OCI-LY7 (cell line): ENCODE measurements around the gene RAB22A. TPM values are rescaled to one million over a fixed set of nuclear protein-coding genes. Genes with fewer than 3 reads are reported as not detected.

ENCODE experiments used
- BruUV-seq: library from RNA; stranded (reverse); fragments of 400-500 nt; replicated peaks from 2 replicates; lab custom pipeline; 2021; lab: Mats Ljungman, UMichigan
- CTCF ChIA-PET: fragments of 300-600 bp; sonication (Branson Sonifier 250); formaldehyde crosslinking; loops from one replicate; lab custom pipeline; 2022; ENCODE audit warnings: antibody characterized with exemption; ENCODE audit not compliant: unreplicated experiment; lab: Charles Lee
- POLR2A ChIA-PET: fragments of 300-600 bp; sonication (Branson Sonifier 250); formaldehyde crosslinking; loops from one replicate; lab custom pipeline; 2022; ENCODE audit warnings: antibody characterized with exemption; lab: Charles Lee
- DNase-seq: peaks from one replicate; pipeline ENCODE4 v3.0.0-alpha.2; 2015; ENCODE audit warnings: low spot score
- H2AFZ ChIP-seq: fragments of 200-600 bp; sonication (generic), shearing (Covaris generic); 2 replicates; pipeline ENCODE4 v1.6.1; 2014; ENCODE audit warnings: mild to moderate bottlenecking, antibody characterized with exemption, low read length, moderate library complexity
- H3K27ac ChIP-seq: fragments of 200-600 bp; sonication (generic); 2 replicates; pipeline ENCODE4 v1.5.1; 2014; ENCODE audit warnings: mixed run types, low read depth, mild to moderate bottlenecking, moderate library complexity, low read length, inconsistent platforms; ENCODE audit not compliant: poor library complexity, severe bottlenecking
- H3K36me3 ChIP-seq: fragments of 200-600 bp; sonication (generic); 2 replicates; pipeline ENCODE4 v1.6.1; 2014; ENCODE audit warnings: mild to moderate bottlenecking, antibody characterized with exemption, low read length, moderate library complexity, mixed read lengths; ENCODE audit not compliant: insufficient read depth
- H3K4me1 ChIP-seq: fragments of 200-600 bp; sonication (generic); 2 replicates; pipeline ENCODE4 v1.5.1; 2014; ENCODE audit warnings: mild to moderate bottlenecking, low read length; ENCODE audit not compliant: insufficient read depth, poor library complexity, severe bottlenecking
- H3K4me2 ChIP-seq: fragments of 200-600 bp; sonication (generic); 2 replicates; pipeline ENCODE4 v1.6.1; 2014; ENCODE audit warnings: mild to moderate bottlenecking, low read length
- H3K4me3 ChIP-seq: fragments of 200-600 bp; sonication (generic); 2 replicates; pipeline ENCODE4 v1.5.1; 2014; ENCODE audit warnings: mild to moderate bottlenecking, low read depth, low read length; ENCODE audit not compliant: poor library complexity, severe bottlenecking
- H3K79me2 ChIP-seq: fragments of 200-600 bp; sonication (generic); 2 replicates; pipeline ENCODE4 v1.6.1; 2016; ENCODE audit warnings: low read depth, mild to moderate bottlenecking, low read length, moderate library complexity, mixed read lengths; ENCODE audit not compliant: insufficient read depth
- H3K9me2 ChIP-seq: fragments of 200-600 bp; sonication (generic); 2 replicates; pipeline ENCODE4 v1.6.1; 2016; ENCODE audit warnings: mild to moderate bottlenecking, low read length, mixed read lengths; ENCODE audit not compliant: insufficient read depth
- H3K9me3 ChIP-seq: fragments of 200-600 bp; sonication (generic); 2 replicates; pipeline ENCODE4 v1.6.1; 2014; ENCODE audit warnings: mild to moderate bottlenecking, mixed run types, low read length, mixed read lengths
- H4K20me1 ChIP-seq: fragments of 200-600 bp; sonication (generic); 2 replicates; pipeline ENCODE4 v1.6.1; 2014; ENCODE audit warnings: mild to moderate bottlenecking, antibody characterized with exemption, low read length, moderate library complexity, mixed read lengths; ENCODE audit not compliant: insufficient read depth
- CTCF ChIP-seq: fragments of 200-600 bp; sonication (generic); conservative IDR thresholded peaks from 2 replicates; pipeline ENCODE4 v1.5.1; 2014; ENCODE audit warnings: mild to moderate bottlenecking, antibody characterized with exemption, low read length, moderate library complexity, mixed read lengths
- EZH2phosphoT487 ChIP-seq: fragments of 200-600 bp; sonication (generic); IDR thresholded peaks from 2 replicates; pipeline ENCODE4 v1.6.1; 2018; ENCODE audit warnings: low read depth, borderline replicate concordance, mild to moderate bottlenecking, mixed run types, antibody characterized with exemption, low read length, moderate library complexity, mixed read lengths
- intact Hi-C: fragments of 100-400 bp; cut with micrococcal nuclease; formaldehyde crosslinking; loops from one replicate; pipeline ENCODE4 v1.10.0; 2022; ENCODE audit not compliant: unreplicated experiment
- total RNA-seq, 2 experiments: library from RNA; depleted of rRNA in 1 of 2; stranded (reverse); fragments of >200 nt in 1 of 2; shearing (Covaris generic) in 1 of 2; gene quantifications; 2 replicates each; pipeline ENCODE4 v1.2.3, GENCODE V29; 2014 to 2022

RAB22A gene
- total RNA-seq, 2 experiments from 2014 or later, result 7.0 to 13.4 TPM

- TF ChIP-seq CTCF (no peak), EZH2phosphoT487 (no peak)
- CTCF ChIA-PET, result no interaction called here
- DNase-seq, result no peak
- Histone ChIP-seq H3K27ac (no peak overlapping the region), H3K36me3 (peaks cover 37% of the 10 kb centered on the region), H3K4me1 (no peaks in the 10 kb centered on the region), H3K9me2 (no peaks in the 10 kb centered on the region), H3K9me3 (no peaks in the 10 kb centered on the region), H4K20me1 (no peaks in the 10 kb centered on the region), H3K4me3 (no peak overlapping the region), H3K4me2 (no peak overlapping the region), H3K79me2 (no peaks in the 10 kb centered on the region), H2AFZ (no peak overlapping the region)
- intact Hi-C loops, result no loop called here
- POLR2A ChIA-PET, result interaction anchor here (0.8 kb wide), 1 partner anchor 20 kb away, joined by 6 read pairs; no protein-coding TSS in a partner anchor
- BruUV-seq, result no TSS peak
Measured at GRCh38 chr20:58361481-58362205, 52.1 kb downstream of the RAB22A start.

GRCh38 chr20:58362206-58362516 lies 52.6 kb downstream of the RAB22A start:
- peaks cover 33% of the 10 kb centered on the region for H3K36me3 ChIP-seq

More at GRCh38 chr20:58362206-58362516, 52.6 kb downstream of the RAB22A start:
- BruUV-seq, result no TSS peak
- no peak for DNase-seq
- Histone ChIP-seq H3K9me3 (no peaks in the 10 kb centered on the region), H3K79me2 (no peaks in the 10 kb centered on the region), H2AFZ (no peak overlapping the region), H3K9me2 (no peaks in the 10 kb centered on the region), H3K4me3 (no peak overlapping the region), H3K27ac (no peak overlapping the region), H3K4me1 (no peaks in the 10 kb centered on the region), H3K4me2 (no peak overlapping the region), H4K20me1 (no peaks in the 10 kb centered on the region)
- intact Hi-C loops, result no loop called here
- POLR2A ChIA-PET, result no interaction called here
- CTCF ChIA-PET, result no interaction called here
- TF ChIP-seq EZH2phosphoT487, result no peak
- TF ChIP-seq CTCF, result no peak
